HG02610 (cell line): Measurements from ENCODE around the gene MAP2K4.

Source experiments
- ATAC-seq: cut with Tn5 transposase; IDR thresholded peaks from one replicate; pipeline ENCODE4 v1.9.1; 2021; ENCODE audit warnings: mild to moderate bottlenecking, moderate library complexity; ENCODE audit not compliant: unreplicated experiment

Gene MAP2K4

DNA sequence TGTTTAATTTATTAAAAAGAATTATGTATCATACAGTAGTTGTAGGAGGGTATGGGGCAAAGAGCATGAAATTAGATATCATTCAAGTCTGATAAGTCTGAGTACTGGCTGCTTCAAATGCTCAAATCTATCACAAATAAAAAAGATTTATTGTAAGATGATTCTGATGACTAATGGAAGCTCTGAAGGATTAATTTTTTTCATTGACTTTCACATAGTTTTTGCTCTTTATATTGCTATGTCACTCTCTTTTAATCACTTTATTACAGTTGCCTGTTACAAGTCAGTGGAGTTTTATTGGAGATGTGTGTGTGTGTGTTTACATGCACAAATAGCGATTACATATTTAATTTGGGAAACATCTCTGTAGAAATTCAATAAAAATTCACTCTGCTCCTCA lies 15.0 kb downstream of the MAP2K4 start:
- no peak for ATAC-seq

DNA sequence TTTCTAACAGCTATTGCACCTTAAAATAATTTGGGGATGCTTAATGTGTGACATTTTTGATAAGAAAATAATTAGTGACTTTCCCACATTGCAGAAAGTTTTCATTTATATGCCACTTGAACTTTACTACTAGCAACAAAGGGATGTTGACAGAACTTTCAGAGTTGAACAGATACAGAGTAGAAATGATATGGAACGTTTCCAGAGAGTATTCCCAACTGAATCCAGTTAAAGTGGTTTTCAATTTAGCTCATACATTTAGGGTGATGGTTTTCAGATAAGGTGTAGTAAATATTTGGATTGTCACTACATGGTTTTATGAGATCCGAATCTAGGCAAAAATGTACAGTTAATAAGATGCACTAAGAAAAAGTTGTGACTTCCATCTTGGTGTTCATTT lies 17.3 kb downstream of the MAP2K4 start:
- no peak for ATAC-seq

DNA sequence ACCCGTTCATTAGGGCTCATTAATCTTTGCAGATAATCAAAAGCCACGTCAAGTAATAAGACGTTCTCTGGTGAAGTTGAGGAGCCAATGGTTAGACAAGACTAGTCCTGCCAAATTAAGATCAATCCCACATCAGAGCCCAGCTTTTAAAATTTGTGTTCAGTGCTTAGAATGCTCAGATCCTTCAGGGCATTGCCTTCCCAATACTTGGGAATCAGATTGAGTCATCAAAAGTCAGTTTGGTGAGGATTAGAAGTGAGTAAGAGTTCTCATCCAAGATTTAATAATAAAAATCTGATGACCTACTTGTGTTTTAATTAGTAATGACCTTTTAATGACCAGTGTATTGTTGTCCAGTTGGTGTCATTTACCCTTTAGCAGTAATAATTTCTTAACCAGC lies 19.8 kb downstream of the MAP2K4 start:
- no peak for ATAC-seq

DNA sequence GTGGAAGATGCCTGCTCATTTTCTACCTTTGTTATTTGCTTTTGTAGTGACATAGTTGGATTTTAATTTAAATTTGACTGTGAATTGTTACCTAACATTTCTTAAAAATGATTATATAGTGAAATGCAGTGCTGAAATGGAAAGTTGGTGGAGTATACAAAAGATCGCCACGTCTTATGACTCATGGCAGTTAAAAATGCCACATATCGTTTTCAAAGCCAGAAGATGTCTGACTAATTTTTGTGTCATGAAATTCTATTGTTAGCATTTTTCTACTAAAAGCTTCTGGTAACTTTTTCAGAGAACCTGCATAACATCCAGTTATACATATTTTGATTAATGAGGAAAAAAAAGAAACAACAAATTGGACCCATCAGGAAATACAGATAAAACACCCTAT lies 20.6 kb downstream of the MAP2K4 start:
- ATAC-seq, result no peak

DNA sequence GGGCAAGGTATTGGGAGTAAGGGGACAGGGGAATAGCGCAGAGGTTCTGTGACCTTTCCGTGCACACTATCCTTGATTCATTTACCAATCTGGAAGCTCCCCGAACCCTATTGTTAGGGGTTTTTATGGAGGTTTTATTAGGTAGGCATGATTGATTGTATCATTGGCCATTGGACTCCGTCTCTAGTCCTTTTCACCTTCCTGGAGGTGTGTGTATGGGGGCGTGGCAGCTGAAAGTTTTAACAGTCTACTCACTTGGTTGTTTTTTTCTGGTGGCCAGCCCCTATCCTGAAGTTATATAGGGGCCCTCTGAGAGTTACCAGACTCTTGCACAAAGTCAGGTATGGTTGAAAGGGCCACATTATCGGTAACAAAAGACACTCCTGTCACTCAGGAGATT lies 23.0 kb downstream of the MAP2K4 start:
- ATAC-seq, result no peak

DNA sequence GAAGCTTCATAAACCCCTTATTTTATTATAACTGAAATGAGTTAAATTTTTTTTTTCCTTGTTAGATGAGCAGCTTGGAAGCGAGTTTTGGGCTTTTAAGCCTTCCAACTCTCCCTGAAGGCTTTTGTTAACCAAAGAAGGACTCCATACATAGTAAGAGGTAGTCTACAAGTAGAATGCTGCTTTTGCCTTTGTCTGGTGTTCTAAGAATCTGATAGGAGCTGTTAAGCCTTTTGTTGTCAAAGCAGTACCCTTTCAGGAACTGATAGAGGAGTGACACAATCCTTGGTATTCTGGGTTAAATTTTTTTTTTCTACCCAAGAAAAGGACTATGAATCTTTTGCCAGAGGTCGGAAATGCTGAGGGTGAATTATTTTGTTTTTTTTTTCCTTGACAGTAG lies 26.1 kb downstream of the MAP2K4 start:
- no peak for ATAC-seq

DNA sequence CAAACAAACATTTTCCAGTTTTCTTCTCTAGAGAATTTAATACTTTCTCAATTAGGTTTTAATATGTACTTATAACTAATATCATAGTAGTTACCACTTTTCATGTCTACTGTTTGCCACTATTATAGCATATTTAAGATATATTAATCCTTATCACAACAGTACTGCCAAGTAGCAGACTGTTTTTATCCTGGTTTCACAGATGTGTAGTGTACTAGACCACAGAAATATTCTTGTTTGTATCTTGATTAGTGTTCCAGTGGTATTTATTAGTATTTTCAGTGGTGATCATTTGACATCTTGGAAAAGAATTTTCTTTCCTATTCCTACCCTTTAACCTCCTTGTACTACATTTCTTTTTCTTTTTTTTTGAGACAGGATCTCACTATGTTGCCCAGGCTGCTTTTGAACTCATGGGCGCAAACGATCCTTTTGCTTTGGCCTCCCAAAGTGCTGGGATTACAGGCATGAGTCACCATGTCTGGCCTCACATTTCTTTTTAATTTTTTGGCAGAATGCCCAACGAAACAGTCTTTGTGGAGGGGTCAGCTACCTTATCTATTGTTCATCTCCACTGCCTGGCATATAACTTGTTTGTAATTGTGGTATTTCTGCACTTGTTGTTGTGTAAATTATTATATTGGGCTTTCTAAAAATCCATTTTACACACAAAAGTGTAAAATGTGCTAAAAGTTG lies 27.2 kb downstream of the MAP2K4 start:
- ATAC-seq, result no peak

DNA sequence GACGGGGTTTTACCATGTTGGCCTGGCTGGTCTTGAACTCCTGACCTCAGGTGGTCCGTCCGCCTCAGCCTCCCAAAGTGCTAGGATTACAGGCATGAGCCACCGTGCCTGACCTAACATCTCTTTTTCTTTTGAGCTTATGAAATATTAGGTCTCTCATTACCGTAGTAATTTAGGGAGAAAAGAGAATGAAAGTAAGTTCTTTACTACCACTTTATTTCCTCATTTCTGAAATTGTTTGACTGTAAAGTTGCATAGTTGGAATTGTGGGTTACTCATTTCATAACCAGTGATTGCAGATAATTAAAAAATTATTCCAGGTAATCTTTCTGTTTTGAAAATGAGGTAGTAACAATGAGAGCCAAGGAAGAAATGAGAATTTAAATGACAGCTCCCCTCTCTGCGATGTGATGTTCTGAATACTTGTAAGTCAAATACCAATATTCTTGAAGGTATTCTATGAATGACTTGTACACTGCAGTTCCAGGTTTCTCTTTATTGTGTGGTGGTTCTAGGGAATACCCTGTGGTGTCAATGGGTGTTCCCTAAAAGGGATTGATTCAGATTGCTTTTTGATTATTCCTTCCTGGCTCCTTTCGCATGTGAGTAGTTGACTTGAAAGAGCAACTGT lies 28.3 kb downstream of the MAP2K4 start:
- ATAC-seq, result peak; percentile 75

DNA sequence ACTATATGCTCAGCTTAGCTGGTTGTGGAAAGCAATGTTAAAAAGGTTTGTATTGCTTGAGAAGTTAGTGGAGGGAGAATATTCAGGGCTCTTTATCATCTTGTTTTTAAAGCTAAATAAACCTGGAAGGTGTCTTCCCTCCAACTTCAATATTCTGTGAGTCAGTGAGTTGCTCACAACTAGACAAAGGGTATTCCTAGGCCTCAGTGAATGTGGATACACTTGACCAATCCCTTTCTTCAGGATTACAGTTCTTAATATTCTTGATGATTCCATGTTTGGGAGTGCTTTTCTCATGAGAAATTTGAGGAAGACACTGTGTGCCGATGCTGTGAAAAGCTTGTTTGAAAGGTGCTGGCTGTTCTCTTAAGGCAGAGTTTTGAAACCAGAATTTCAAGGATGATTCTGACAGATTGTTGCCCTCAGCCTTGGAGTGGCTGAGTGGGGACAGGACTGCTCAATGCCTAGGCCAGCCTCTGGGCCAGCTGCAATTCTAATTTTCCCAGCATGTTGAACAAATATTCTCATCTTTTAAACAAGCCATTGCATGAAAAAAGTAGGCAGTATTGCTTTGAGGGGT lies 30.1 kb downstream of the MAP2K4 start:
- ATAC-seq, result no peak

DNA sequence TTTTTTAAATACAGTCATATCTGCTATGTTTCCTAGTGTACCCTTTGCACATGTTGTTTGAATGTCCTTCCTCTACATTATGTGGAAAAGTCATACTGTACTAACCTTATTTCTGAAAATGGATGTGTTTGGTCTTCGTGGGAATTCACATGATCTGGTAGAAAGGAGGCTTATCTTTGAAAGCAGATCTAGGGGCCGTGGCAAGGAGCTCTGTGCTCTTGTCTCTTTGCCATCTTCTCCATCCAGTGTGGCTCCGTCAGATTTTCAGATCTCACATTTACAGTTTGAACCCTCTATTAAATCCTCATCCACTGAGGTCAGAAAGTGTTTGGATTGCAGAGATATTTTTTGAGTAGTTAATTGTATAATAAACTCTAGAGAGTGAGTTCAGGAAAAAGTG lies 32.9 kb downstream of the MAP2K4 start:
- ATAC-seq, result no peak

DNA sequence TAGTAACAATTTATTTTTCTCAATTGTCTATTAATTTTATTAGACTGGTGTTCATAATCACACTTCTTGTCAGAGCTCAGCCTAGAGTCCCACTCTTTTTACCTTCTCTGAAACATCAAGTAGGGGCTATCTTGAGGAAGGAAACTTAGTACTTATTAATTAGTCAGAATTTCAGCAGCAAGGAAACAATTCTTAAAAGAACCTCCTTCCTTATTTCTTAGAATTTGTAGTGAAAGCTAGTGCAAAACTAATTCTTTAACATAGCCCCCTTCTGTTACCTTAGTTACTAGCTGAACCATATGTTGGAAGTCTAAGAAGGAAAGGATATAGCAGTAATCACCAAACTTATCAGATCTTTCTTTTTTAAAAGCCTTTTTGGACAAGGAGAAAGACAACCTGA lies 35.2 kb downstream of the MAP2K4 start:
- ATAC-seq, result no peak

DNA sequence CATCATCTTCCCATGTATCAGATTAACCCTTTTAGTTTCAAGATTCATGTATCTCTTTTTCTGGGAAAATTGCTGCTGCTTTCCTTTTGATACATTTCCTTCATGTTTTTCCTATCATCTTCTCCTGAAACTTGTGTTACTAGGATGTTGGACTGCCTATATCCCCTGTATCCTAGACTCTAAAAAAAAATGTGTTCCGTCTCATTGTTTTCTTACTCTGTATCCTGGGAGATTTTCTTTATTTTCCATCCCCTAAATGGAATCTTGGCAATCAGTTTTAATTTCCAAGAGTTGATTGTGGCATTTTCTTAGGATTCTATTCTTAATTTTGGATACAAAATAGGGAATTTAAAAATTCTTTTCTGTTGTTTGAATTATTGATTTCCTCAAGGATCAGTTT lies 36.8 kb downstream of the MAP2K4 start:
- ATAC-seq, result no peak

DNA sequence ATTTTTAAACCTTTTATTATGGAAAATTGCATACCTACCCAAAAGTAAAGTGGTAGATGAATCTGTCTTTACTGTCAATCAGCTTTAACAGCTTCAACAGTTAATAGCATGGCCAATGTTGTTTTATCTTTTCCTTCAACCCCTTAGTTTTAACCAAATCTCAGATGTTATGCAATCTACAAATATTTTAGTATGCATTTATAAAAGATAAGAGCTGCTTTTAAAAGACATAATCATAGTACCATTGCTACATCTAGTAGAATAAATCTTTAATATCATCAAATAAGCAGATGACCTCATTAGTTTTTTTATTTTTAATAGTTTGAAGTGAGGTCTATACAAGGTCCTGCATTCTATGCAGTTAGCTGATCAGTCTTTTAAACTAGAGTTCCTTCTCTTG lies 37.9 kb downstream of the MAP2K4 start:
- ATAC-seq, result no peak

DNA sequence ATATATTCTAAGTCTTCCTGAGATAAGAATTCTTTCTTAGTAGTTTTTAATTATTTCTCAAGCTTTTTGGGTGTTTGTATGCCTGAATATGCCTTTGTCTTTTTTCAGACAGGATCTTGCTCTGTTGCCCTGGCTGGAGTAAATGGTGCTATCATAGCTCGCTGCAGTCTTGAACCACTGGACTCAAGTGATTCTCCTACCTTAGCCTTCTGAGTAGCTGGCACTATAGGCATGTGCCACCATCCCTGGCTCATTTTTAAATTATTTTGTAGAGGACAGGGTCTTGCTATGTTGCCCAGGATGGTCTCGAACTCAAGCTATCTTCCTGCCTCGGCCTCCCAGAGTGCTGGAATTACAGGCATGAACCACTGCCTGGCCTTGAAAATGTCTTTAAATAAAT lies 41.6 kb downstream of the MAP2K4 start:
- ATAC-seq, result no peak

DNA sequence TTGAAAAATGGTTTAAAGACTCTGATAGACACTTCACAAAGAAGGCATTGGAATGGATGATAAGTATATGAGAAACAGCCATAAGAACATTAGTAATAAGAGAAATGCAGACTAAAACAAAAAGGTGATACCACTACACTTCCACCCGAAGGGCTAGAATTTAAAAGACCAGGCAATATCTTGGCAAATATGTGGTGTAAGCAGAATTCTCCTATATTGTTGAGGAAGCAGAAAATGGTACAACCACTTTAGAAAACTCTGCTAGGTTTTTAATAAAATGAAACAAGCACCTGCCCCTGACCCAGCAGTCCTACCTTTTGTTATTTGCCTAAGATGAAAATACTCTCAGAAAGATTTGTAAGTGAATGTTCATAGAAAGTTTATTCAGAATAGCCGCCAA lies 43.7 kb downstream of the MAP2K4 start:
- ATAC-seq, result no peak

DNA sequence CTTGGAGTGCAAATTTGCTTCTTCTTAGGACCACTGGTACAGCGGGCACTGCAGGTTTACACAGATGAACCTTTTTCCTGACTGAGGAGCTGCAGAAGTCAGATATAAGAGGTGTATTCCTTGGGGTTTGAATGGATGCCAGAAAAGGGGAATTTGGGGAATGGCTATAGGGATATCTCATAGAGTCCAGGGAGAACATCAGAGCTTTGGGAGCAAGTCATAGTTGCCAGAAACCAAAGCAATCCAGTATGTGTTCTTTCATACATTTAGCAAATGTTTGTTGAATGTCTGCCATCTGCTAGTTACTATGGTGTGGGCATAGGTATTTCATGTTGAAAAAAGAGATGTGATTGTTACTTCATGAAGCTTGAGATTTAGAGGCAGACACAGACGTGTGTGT lies 46.8 kb downstream of the MAP2K4 start:
- no peak for ATAC-seq

DNA sequence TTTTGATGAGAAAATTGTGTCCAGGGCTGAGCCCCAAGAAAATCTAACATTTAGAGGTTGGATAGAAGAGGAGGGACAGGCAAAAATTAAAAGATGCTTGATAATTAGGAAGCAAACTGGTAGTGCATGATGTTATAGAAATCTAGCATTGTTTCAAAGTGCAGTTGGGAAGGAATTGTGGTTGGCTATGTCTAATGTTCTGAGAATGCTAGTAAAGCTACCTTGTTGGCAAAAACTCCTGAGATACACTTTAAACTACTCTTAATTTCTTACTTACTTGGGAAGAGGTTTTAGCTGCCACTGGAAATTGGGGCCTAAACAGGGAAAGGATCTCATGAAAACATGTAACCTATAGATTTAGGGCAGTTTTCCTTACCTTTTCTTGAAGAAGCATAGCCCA lies 48.3 kb downstream of the MAP2K4 start:
- no peak for ATAC-seq

DNA sequence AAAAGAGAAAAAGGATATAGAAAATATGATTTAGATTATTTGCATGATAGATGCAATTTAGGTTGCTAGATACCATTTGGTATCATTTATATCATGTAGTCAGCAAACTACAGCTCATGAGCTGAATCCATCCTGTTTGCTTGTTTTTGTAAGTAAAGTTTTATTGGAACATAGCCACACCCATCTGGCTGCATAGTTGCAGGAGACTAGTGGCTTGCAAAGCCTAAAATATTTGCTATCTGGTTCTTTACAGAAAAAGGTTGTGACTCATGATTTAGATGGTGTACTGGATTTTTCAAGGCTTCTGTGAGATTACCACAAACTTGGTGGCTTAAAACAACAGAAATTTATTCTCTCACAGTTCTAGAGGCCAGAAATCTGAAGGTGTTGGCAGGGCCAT lies 49.9 kb downstream of the MAP2K4 start:
- ATAC-seq, result no peak

DNA sequence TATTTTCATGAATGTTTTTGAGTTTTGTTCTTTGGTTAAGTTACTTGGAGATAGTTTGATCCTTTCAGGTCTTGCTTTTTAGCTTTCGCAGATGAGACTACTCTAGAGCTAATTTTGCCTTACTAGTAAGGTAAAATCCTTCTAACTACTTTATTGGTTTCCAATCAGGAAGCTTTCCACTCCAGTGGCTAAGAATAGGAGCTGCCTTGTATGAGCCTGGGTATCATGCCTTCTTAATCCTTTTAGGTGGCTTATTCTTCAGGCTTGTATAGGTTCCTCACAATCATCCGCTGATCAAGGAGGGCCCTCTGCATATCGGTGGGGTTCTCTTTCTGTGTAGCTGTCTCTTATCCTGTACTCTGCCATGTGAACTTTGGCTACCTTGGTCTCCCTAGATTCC lies 53.7 kb downstream of the MAP2K4 start:
- no peak for ATAC-seq

DNA sequence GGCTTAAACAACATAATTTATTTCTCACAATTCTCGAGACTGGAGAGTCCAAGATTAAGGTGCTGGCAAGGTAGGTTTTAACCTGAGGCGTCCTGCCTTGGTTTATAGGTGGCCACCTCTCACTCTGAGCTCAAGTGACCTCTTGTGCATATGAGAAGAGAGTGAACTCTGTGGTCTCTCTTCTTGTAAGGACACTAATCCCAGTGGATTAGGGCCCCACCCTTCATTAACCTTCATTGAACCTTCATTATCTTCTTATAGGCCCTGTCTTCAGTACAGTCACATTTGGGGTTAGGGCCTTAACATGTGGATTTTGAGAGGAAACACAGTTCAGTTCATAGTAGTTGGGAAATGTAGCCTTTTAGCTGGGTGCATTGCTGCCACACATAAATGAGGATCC lies 57.1 kb downstream of the MAP2K4 start:
- ATAC-seq, result no peak

DNA sequence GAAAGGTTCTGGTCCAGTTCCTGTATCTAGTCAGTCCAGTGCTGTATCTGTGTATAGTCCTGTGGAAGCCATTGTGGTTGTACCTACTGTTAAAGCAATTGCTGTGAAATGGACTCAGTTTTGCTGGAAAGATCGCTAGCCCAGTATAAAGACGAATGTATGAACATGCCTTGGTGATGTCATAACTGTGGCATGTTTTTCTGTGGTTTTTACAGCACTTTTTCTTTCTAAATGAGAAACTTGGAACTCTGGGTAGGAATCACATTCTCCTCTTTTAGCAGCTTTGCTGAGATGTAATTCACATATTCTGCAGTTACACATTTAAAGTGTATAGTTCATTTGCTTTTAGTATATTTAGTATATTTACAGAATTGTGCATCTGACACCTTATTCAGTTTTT lies 58.1 kb downstream of the MAP2K4 start:
- no peak for ATAC-seq

DNA sequence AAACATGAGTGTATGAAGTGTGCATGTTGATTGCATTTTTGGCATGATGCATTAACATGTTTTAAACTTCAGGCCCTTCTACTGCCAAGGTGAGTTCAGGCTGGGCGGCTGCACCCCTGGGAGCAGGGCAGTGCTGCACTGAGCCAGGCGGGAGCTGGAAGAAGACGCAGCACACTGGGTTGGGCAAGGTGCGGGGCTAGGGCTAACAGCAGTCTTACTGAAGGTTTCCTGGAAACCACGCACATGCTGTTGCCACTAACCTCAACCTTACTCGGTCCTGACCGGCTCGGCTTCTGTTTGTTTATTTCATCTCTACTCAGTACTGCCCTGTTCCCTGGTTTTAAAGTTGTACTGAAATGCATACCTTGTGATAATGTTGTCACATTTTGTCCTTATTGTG lies 61.0 kb downstream of the MAP2K4 start:
- ATAC-seq, result no peak
